Measurements from ENCODE around the gene PTPRZ1. TPM values are rescaled to one million over a fixed set of nuclear protein-coding genes. Genes with fewer than 3 reads are reported as not detected.
A peak's percentile ranks its signal among the peaks of the same experiment; 100 is the strongest.

The PTPRZ1 gene
- total RNA-seq, 1 experiment from 2014 or later, result 105 TPM

DNA sequence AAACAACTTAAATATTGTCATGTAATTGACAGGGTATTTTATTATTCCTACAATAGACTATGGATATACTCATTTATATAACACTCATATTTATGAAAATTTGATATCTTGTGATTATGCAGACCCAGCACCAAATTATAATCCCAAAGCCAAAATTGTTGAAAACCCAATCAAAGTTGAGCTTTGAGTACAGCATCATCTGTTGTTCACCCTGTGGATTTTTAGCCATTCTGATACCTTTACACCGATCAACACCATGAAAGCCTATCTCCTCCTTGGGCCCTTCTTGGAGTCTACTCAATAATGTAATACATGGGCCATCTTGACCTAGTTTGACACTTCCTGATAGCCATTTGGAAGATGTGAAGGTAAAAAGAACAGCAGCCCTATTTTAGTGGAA, 221.6 kb downstream of the PTPRZ1 start:
- CTCF ChIA-PET, result no interaction called here
- Mint-ChIP-seq H3K4me1 (peaks cover 26% of the 10 kb centered on the region), H3K27me3 (ENCODE audit: low read depth) (no peaks in the 10 kb centered on the region), H3K4me3 (no peak overlapping the region), H3K36me3 (peaks cover 58% of the 10 kb centered on the region), H3K9me3 (no peaks in the 10 kb centered on the region), H3K27ac (0 out of 2 replicates have a peak overlapping the region, but pooled peaks have one; percentile 87)
- TF ChIP-seq, protein P1, sequence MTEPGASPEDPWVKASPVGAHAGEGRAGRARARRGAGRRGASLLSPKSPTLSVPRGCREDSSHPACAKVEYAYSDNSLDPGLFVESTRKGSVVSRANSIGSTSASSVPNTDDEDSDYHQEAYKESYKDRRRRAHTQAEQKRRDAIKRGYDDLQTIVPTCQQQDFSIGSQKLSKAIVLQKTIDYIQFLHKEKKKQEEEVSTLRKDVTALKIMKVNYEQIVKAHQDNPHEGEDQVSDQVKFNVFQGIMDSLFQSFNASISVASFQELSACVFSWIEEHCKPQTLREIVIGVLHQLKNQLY (CRISPR knock-in tag; IDR thresholded peaks at IDR 0.05), result no peak
- TF ChIP-seq MYBL2 (CRISPR knock-in tag; IDR thresholded peaks at IDR 0.05) (no peak), FOXJ3 (CRISPR knock-in tag; IDR thresholded peaks at IDR 0.05; ENCODE audit: borderline replicate concordance) (no peak), GTF2I (CRISPR knock-in tag; conservative IDR thresholded peaks at IDR 0.05) (no peak), KAT7 (CRISPR knock-in tag; IDR thresholded peaks at IDR 0.05; ENCODE audit: borderline replicate concordance) (no peak), TEAD4 (CRISPR knock-in tag; IDR thresholded peaks at IDR 0.05) (no peak)
- DNase-seq (ENCODE audit: low spot score) (no peak), ATAC-seq (no peak)
- POLR2A ChIA-PET, result no interaction called here

DNA sequence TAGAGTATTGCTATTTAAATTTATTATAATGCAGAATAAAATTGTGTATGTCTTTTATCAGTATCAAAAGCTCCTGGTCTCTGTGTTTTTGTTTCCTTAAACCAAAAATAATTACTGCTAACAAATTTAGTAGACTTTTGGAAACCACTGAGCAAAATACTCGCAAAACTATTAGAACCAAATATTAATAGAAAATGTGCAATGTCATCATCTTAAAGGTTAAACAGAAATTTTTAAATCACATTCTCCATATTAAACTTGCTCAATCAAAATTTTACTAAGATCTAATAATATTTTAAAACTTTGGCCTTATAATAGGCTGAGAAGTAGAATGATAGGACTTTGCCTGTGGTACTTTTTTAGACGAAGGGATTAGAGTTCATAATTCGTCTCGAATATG, 222.7 kb downstream of the PTPRZ1 start:
- TF ChIP-seq RELA (CRISPR knock-in tag; IDR thresholded peaks at IDR 0.05; ENCODE audit: borderline replicate concordance), result no peak
- Mint-ChIP-seq H3K27me3 (ENCODE audit: low read depth) (no peaks in the 10 kb centered on the region), H3K9me3 (no peaks in the 10 kb centered on the region), H3K4me3 (no peak overlapping the region), H3K27ac (no peak overlapping the region), H3K36me3 (peaks cover 57% of the 10 kb centered on the region), H3K4me1 (peaks cover 16% of the 10 kb centered on the region)
- POLR2A ChIA-PET, result no interaction called here
- CTCF ChIA-PET, result interaction anchor here (0.6 kb wide), 1 partner anchor 142 kb away, joined by 4 read pairs; no protein-coding TSS in a partner anchor
- ATAC-seq (no peak), DNase-seq (ENCODE audit: low spot score) (no peak)

DNA sequence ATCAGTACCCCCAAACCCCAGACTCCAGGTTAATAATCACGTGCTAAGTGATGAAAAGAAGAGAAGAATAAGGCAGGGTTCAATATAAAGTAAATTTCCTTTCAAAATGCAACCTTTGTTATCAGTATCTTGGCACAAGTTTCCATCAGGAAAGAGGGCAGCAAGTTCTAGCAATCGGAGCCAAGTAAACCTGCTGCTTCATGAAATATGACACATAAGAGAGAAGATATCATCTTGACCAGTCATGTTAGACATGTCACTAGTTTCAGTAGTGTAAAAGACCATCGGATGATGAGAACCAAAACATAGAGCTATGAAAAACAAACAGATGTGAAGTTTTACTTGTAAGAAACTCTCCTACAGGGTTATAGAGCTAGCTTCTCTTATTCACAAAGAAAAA, 227.1 kb downstream of the PTPRZ1 start:
- DNase-seq (ENCODE audit: low spot score), result no peak
- Mint-ChIP-seq H3K4me3 (no peak overlapping the region), H3K27ac (peak overlapping the region; percentile 12; the same call in 1 of the 2 replicates), H3K27me3 (ENCODE audit: low read depth) (no peaks in the 10 kb centered on the region), H3K36me3 (peaks cover 74% of the 10 kb centered on the region), H3K4me1 (peaks cover 7% of the 10 kb centered on the region), H3K9me3 (peaks cover 9% of the 10 kb centered on the region)
- no peak for ATAC-seq
- CTCF ChIA-PET, result no interaction called here
- TF ChIP-seq, protein P2, sequence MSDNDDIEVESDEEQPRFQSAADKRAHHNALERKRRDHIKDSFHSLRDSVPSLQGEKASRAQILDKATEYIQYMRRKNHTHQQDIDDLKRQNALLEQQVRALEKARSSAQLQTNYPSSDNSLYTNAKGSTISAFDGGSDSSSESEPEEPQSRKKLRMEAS (CRISPR knock-in tag; IDR thresholded peaks at IDR 0.05), result no peak
- TF ChIP-seq, protein P3, sequence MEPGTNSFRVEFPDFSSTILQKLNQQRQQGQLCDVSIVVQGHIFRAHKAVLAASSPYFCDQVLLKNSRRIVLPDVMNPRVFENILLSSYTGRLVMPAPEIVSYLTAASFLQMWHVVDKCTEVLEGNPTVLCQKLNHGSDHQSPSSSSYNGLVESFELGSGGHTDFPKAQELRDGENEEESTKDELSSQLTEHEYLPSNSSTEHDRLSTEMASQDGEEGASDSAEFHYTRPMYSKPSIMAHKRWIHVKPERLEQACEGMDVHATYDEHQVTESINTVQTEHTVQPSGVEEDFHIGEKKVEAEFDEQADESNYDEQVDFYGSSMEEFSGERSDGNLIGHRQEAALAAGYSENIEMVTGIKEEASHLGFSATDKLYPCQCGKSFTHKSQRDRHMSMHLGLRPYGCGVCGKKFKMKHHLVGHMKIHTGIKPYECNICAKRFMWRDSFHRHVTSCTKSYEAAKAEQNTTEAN (CRISPR knock-in tag; IDR thresholded peaks at IDR 0.05), result no peak
- POLR2A ChIA-PET, result no interaction called here

DNA sequence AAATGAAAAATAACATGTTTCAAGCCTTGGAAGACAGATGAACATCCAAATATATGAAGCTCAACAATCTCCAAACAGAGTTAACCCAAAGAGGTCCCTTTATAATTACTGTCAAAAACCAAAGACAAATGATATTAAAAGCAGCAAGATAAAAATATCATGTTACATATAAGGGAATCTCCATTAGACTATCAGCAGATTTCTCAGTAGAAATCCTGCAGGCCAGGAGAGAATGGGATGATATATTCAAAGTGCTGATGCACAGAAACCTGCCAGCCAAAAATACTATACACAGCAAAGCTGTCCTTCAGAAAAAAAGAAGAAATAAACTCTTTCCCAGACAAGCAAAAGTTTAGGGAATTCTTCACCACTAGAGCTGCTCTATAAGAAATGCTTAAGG, 230.1 kb downstream of the PTPRZ1 start:
- H3K4me1 Mint-ChIP-seq, result peaks cover 10% of the 10 kb centered on the region
- no peak for DNase-seq (ENCODE audit: low spot score)
- H3K4me3 Mint-ChIP-seq, result no peak overlapping the region
- peaks cover 28% of the 10 kb centered on the region for H3K9me3 Mint-ChIP-seq
- H3K27ac Mint-ChIP-seq, result no peak overlapping the region
- POLR2A ChIA-PET, result no interaction called here
- CTCF ChIA-PET, result interaction anchor here (5.7 kb wide), 1 partner anchor 10 kb away, joined by 23 read pairs; no protein-coding TSS in a partner anchor
- ATAC-seq, result no peak
- peaks cover 92% of the 10 kb centered on the region for H3K36me3 Mint-ChIP-seq
- no peaks in the 10 kb centered on the region for H3K27me3 Mint-ChIP-seq (ENCODE audit: low read depth)
- TF ChIP-seq STAT6 (CRISPR knock-in tag; conservative IDR thresholded peaks at IDR 0.05; ENCODE audit: low read depth) (no peak), CDX4 (CRISPR knock-in tag; IDR thresholded peaks at IDR 0.05; ENCODE audit: borderline replicate concordance) (no peak), GRHL2 (CRISPR knock-in tag; IDR thresholded peaks at IDR 0.05; ENCODE audit: insufficient replicate concordance, severe bottlenecking) (no peak), SOX15 (CRISPR knock-in tag; IDR thresholded peaks at IDR 0.05) (no peak), ATF1 (CRISPR knock-in tag; IDR thresholded peaks at IDR 0.05) (no peak), NR3C1 (CRISPR knock-in tag; conservative IDR thresholded peaks at IDR 0.05; ENCODE audit: low read depth) (no peak), ZNF232 (CRISPR knock-in tag; IDR thresholded peaks at IDR 0.05) (no peak), ZNF416 (CRISPR knock-in tag; IDR thresholded peaks at IDR 0.05) (no peak), ZBTB21 (CRISPR knock-in tag; IDR thresholded peaks at IDR 0.05; ENCODE audit: borderline replicate concordance) (no peak)
- TF ChIP-seq, protein P4, sequence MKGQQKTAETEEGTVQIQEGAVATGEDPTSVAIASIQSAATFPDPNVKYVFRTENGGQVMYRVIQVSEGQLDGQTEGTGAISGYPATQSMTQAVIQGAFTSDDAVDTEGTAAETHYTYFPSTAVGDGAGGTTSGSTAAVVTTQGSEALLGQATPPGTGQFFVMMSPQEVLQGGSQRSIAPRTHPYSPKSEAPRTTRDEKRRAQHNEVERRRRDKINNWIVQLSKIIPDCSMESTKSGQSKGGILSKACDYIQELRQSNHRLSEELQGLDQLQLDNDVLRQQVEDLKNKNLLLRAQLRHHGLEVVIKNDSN (CRISPR knock-in tag; IDR thresholded peaks at IDR 0.05), result no peak
- TF ChIP-seq, protein P5, sequence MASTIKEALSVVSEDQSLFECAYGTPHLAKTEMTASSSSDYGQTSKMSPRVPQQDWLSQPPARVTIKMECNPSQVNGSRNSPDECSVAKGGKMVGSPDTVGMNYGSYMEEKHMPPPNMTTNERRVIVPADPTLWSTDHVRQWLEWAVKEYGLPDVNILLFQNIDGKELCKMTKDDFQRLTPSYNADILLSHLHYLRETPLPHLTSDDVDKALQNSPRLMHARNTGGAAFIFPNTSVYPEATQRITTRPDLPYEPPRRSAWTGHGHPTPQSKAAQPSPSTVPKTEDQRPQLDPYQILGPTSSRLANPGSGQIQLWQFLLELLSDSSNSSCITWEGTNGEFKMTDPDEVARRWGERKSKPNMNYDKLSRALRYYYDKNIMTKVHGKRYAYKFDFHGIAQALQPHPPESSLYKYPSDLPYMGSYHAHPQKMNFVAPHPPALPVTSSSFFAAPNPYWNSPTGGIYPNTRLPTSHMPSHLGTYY (CRISPR knock-in tag; IDR thresholded peaks at IDR 0.05), result no peak

Measured in WTC11 (cell line).